KMS-11 (cell line): ENCODE results near the gene EPHA6.
A peak's percentile ranks its signal among the peaks of the same experiment; 100 is the strongest.

Experiments
- H2AFZ ChIP-seq: fragments of 200-600 bp; sonication (generic); 2 replicates; pipeline ENCODE4 v1.6.1; 2016; ENCODE audit warnings: antibody characterized with exemption, mixed run types, low read depth
- H3K27ac ChIP-seq: fragments of 200-600 bp; sonication (generic); 2 replicates; pipeline ENCODE4 v1.6.1; 2016; ENCODE audit warnings: mild to moderate bottlenecking, mixed run types
- H3K27me3 ChIP-seq: fragments of 200-600 bp; sonication (generic); 2 replicates; pipeline ENCODE4 v1.6.1; 2017; ENCODE audit warnings: mild to moderate bottlenecking, low read depth, mixed run types, moderate library complexity; ENCODE audit not compliant: insufficient read depth
- H3K36me3 ChIP-seq: fragments of 200-600 bp; sonication (generic); 2 replicates; pipeline ENCODE4 v1.6.1; 2017; ENCODE audit warnings: mild to moderate bottlenecking, mixed run types; ENCODE audit not compliant: insufficient read depth
- H3K4me1 ChIP-seq: fragments of 200-600 bp; sonication (generic); 2 replicates; pipeline ENCODE4 v1.6.1; 2016; ENCODE audit warnings: mild to moderate bottlenecking, low read depth, mixed run types; ENCODE audit not compliant: poor library complexity, severe bottlenecking
- H3K4me2 ChIP-seq: fragments of 200-600 bp; sonication (generic); 2 replicates; pipeline ENCODE4 v1.7.0; 2016; ENCODE audit warnings: mild to moderate bottlenecking, mixed run types
- H3K4me3 ChIP-seq: fragments of 200-600 bp; sonication (generic); IDR thresholded peaks from 2 replicates; pipeline ENCODE4 v1.6.1; 2017; ENCODE audit warnings: low read depth, low read length, mixed read lengths; ENCODE audit not compliant: insufficient read depth
- H3K79me2 ChIP-seq: fragments of 200-600 bp; sonication (generic); 2 replicates; pipeline ENCODE4 v1.6.1; 2016; ENCODE audit warnings: low read depth, mixed run types; ENCODE audit not compliant: insufficient read depth
- H3K9ac ChIP-seq: fragments of 200-600 bp; sonication (generic); 2 replicates; pipeline ENCODE4 v1.6.1; 2016; ENCODE audit warnings: mild to moderate bottlenecking, mixed run types
- H4K20me1 ChIP-seq: fragments of 200-600 bp; sonication (generic); 2 replicates; pipeline ENCODE4 v1.6.1; 2016; ENCODE audit warnings: mild to moderate bottlenecking, mixed run types; ENCODE audit not compliant: insufficient read depth
- CTCF ChIP-seq: fragments of 200-600 bp; sonication (generic); conservative IDR thresholded peaks from 2 replicates; pipeline ENCODE4 v1.6.1; 2017; ENCODE audit warnings: low read depth, mild to moderate bottlenecking, antibody characterized with exemption, low read length, moderate library complexity, mixed read lengths

The EPHA6 gene

GRCh38 chr3:96813820-96814650 lies at the start of gene EPHA6:
EPHA6 (plus strand) TSS chr3:96814594.
- H3K4me1 ChIP-seq: peaks cover 35% of the 10 kb centered on the region
- peak within 1 kb of the TSS; percentile 86 for H3K4me3 ChIP-seq
- H3K4me2 ChIP-seq: peak within 1 kb of the TSS; percentile 88
- peak within 1 kb of the TSS; percentile 90 for H3K9ac ChIP-seq
- H3K27me3 ChIP-seq: no peaks in the 10 kb centered on the region
- peak within 1 kb of the TSS; percentile 89 for H2AFZ ChIP-seq
- H3K36me3 ChIP-seq: no peaks in the 10 kb centered on the region; the same call in 1 of the 2 replicates
- H4K20me1 ChIP-seq: 0 out of 2 replicates have a peak, but pooled peaks cover 6% of the 10 kb centered on the region
- H3K79me2 ChIP-seq: peaks cover 39% of the 10 kb centered on the region; the same call in 1 of the 2 replicates
- no peak for TF ChIP-seq CTCF
- peak within 1 kb of the TSS; percentile 90 for H3K27ac ChIP-seq

- TF ChIP-seq CTCF: no peak
- no peaks in the 10 kb centered on the region for H3K36me3 ChIP-seq
- H3K27ac ChIP-seq: no peak overlapping the region
- no peak overlapping the region for H3K9ac ChIP-seq
- no peak overlapping the region for H3K4me3 ChIP-seq
- no peaks in the 10 kb centered on the region for H3K4me1 ChIP-seq
- H2AFZ ChIP-seq: no peak overlapping the region
- H3K27me3 ChIP-seq: no peaks in the 10 kb centered on the region
- H3K4me2 ChIP-seq: no peak overlapping the region
- H3K79me2 ChIP-seq: no peaks in the 10 kb centered on the region
- H4K20me1 ChIP-seq: no peaks in the 10 kb centered on the region
These were observed 37.6 kb upstream of the EPHA6 start for GRCh38 chr3:96776818-96777217.

GRCh38 chr3:96779810-96780209 lies 34.6 kb upstream of the EPHA6 start:
- Histone ChIP-seq H4K20me1 (no peaks in the 10 kb centered on the region), H3K27me3 (no peaks in the 10 kb centered on the region), H3K27ac (no peak overlapping the region), H3K4me3 (no peak overlapping the region), H3K4me1 (no peaks in the 10 kb centered on the region), H3K4me2 (no peak overlapping the region), H3K9ac (no peak overlapping the region), H3K36me3 (no peaks in the 10 kb centered on the region), H2AFZ (no peak overlapping the region), H3K79me2 (no peaks in the 10 kb centered on the region)
- TF ChIP-seq CTCF: no peak

- Histone ChIP-seq H2AFZ (no peak overlapping the region), H3K27me3 (no peaks in the 10 kb centered on the region), H4K20me1 (no peaks in the 10 kb centered on the region), H3K4me2 (no peak overlapping the region), H3K36me3 (no peaks in the 10 kb centered on the region), H3K4me1 (no peaks in the 10 kb centered on the region), H3K79me2 (no peaks in the 10 kb centered on the region), H3K4me3 (no peak overlapping the region), H3K9ac (no peak overlapping the region), H3K27ac (no peak overlapping the region)
- no peak for TF ChIP-seq CTCF
These were observed 18.3 kb upstream of the EPHA6 start for GRCh38 chr3:96796101-96796500.
